Measurements from ENCODE around the gene KLHL33. TPM values are rescaled to one million over a fixed set of nuclear protein-coding genes. Genes with fewer than 3 reads are reported as not detected.

KLHL33 gene
- total and polyA plus RNA-seq, 8 donors: under 0.01 to 4.3 (median 0.06) TPM; not detected in 3

DNA sequence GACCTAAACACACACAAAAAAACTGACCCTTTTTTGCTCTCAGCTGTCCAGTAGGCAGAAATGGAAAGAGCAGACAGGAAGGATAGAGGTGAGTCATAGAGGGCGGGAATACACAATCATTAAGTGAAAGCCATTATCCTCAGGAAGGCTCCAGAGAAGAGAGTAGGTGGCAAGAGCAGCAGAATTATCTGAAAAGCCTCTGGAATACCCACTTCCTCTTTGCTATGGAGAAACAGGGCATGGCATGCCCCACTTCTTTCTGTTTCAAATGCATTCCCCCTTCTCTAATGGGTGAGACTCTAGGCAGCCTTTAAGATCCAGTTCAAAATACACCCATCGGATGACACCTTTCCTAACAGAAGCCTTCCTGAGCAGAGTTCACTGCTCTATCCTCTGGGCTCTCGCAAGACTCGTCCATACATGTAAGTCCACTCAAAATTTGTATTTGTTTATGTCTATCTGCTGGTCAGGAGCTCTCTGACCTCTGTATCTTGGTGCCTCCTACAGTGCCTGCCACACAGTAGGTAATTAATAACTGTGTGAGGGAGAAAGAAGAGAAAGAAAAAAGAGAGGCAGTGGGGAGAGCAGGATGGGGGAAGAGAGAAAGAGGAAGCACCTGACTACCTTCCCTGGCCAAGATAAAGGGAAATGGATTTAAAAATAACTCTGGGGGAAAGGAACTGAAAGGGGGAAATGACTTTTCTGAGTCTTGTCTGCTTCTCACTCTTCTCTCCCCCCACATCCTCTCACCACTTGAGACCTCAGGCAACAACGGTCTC is 8.5 kb downstream of the KLHL33 start:
- Histone ChIP-seq H3K27ac (peak overlapping the region in 3 of 5 donors; percentile 18 to 61 (median 22)), H3K9me3 (no peaks in the 10 kb centered on the region), H3K27me3 (no peaks in the 10 kb centered on the region), H3K4me1 (peaks cover 0 to 38% (median 14%) of the 10 kb centered on the region in 4 donors), H3K4me3 (no peak overlapping the region), H3K36me3 (no peaks in the 10 kb centered on the region)
- no peak for TF ChIP-seq POLR2AphosphoS5 (IDR thresholded peaks at IDR 0.05)
- no peak for TF ChIP-seq EP300 (IDR thresholded peaks at IDR 0.05)
- TF ChIP-seq, protein P1, sequence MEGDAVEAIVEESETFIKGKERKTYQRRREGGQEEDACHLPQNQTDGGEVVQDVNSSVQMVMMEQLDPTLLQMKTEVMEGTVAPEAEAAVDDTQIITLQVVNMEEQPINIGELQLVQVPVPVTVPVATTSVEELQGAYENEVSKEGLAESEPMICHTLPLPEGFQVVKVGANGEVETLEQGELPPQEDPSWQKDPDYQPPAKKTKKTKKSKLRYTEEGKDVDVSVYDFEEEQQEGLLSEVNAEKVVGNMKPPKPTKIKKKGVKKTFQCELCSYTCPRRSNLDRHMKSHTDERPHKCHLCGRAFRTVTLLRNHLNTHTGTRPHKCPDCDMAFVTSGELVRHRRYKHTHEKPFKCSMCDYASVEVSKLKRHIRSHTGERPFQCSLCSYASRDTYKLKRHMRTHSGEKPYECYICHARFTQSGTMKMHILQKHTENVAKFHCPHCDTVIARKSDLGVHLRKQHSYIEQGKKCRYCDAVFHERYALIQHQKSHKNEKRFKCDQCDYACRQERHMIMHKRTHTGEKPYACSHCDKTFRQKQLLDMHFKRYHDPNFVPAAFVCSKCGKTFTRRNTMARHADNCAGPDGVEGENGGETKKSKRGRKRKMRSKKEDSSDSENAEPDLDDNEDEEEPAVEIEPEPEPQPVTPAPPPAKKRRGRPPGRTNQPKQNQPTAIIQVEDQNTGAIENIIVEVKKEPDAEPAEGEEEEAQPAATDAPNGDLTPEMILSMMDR (IDR thresholded peaks at IDR 0.05): no peak
- no peak for TF ChIP-seq POLR2A (IDR thresholded peaks at IDR 0.05)
- peak in 1 of 2 donors; percentile 50 for DNase-seq
- intact Hi-C loops (cut with DNase I; ENCODE audit: low total_unique reads): no loop called here
- WGBS, 5 donors: 52 to 71% (median 67%) methylated on average over 5 of the region's 5 CpGs

DNA sequence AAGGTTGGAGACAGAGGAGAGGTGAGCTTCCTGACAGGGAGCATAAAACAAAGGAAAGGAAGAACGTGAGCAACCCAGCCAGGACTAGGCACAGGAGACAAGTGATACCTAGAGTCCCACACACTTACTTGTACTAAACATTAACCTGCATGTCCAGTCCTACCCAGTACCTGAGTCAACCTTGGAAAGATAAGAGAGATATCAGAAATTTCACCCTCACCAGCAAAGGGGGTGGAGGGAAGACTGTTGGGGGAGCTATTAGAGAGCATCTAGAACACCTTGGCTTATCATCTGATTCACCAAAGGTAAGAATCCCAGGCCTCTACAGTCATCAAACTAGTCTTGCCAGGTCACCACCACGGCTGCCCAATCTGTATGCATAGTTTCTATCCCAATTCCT is 11.1 kb downstream of the KLHL33 start:
- H3K36me3 ChIP-seq: no peaks in the 10 kb centered on the region
- intact Hi-C loops (cut with DNase I; ENCODE audit: low total_unique reads): no loop called here
- TF ChIP-seq POLR2AphosphoS5 (IDR thresholded peaks at IDR 0.05) (no peak), POLR2A (IDR thresholded peaks at IDR 0.05) (no peak), EP300 (IDR thresholded peaks at IDR 0.05) (no peak)
- TF ChIP-seq, protein P1 (IDR thresholded peaks at IDR 0.05): no peak
- H3K4me1 ChIP-seq: peaks cover 0 to 28% (median 4%) of the 10 kb centered on the region in 4 donors
- H3K27me3 ChIP-seq: no peaks in the 10 kb centered on the region
- WGBS, 5 donors: 15 to 34% (median 18%) methylated on average over 2 of the region's 2 CpGs
- no peak overlapping the region for H3K27ac ChIP-seq
- H3K4me3 ChIP-seq: no peak overlapping the region
- DNase-seq: no peak
- no peaks in the 10 kb centered on the region for H3K9me3 ChIP-seq

DNA sequence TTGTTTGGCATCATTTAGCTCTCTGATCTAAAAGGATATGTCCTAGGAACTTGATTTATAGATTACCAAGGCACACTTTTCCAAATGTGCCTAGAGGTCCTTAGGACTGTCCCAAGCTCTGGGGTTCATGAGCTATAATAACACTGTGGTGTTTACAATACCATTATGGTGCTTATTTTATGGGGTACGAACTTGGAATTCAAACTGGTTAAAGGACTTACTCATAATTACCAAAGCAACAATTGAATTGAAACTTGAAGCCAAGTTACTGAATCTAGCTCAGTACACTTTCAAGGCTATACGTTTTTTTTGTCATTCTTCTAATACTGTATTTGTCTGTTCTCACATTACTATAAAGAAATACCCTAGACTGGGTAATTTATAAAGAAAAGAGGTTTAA is 13.1 kb downstream of the KLHL33 start:
- Histone ChIP-seq H3K9me3 (no peaks in the 10 kb centered on the region), H3K4me3 (no peak overlapping the region), H3K36me3 (no peaks in the 10 kb centered on the region), H3K27me3 (no peaks in the 10 kb centered on the region), H3K4me1 (peaks cover 7 to 24% (median 11%) of the 10 kb centered on the region in 4 donors), H3K27ac (no peak overlapping the region)
- intact Hi-C loops (cut with DNase I; ENCODE audit: low total_unique reads): no loop called here
- no peak for DNase-seq
- WGBS, 5 donors: 38 to 69% (median 64%) methylated on average over 2 of the region's 2 CpGs
- TF ChIP-seq, protein P1 (IDR thresholded peaks at IDR 0.05): no peak
- TF ChIP-seq POLR2A (IDR thresholded peaks at IDR 0.05) (no peak), EP300 (IDR thresholded peaks at IDR 0.05) (no peak), POLR2AphosphoS5 (IDR thresholded peaks at IDR 0.05) (no peak)

DNA sequence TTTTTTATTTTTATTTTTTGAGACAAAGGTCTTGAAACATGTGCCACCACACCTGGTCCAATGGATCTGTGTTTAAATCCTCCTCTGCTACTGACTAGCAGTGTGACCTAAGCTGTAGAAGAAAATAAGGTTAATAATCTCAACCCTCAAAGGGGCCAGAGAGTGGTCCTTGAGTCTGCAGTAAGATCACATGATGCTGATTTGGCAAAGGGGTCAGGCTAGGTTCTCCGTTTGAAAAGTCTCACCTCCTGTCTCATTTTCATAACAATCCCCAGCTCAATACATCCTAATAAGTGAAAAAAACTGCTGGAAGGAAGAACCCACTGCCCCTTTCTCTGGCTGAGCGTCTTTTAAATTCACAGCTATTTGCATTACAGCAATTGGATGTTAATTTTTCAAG is 14.7 kb downstream of the KLHL33 start:
- Histone ChIP-seq H3K27me3 (no peaks in the 10 kb centered on the region), H3K36me3 (no peaks in the 10 kb centered on the region), H3K4me3 (no peak overlapping the region), H3K9me3 (no peaks in the 10 kb centered on the region), H3K4me1 (peaks cover 7 to 26% (median 14%) of the 10 kb centered on the region in 4 donors), H3K27ac (no peak overlapping the region)
- intact Hi-C loops (cut with DNase I; ENCODE audit: low total_unique reads): no loop called here
- DNase-seq: no peak
- TF ChIP-seq EP300 (IDR thresholded peaks at IDR 0.05) (no peak), POLR2AphosphoS5 (IDR thresholded peaks at IDR 0.05) (no peak), POLR2A (IDR thresholded peaks at IDR 0.05) (no peak)
- TF ChIP-seq, protein P1 (IDR thresholded peaks at IDR 0.05): no peak
- 47 to 62% (median 52%) methylated on average over 2 of the region's 2 CpGs for WGBS, 5 donors

Data from stomach (tissue), 9 donors.